Loucy (cell line): Measurements from ENCODE around the gene GLYATL1B.
"Not testable (repeated sequence)": the region's sequence is repeated elsewhere in the genome, so short reads cannot be mapped to it uniquely, and the experiment has no call there.

Experiments used
- H2AFZ ChIP-seq: fragments of 200-600 bp; sonication (generic); 2 replicates; pipeline ENCODE4 v1.6.0; 2016; ENCODE audit warnings: antibody characterized with exemption, mild to moderate bottlenecking, low read length, moderate library complexity
- H3F3A ChIP-seq: fragments of 200-600 bp; 2 replicates; pipeline ENCODE4 v1.6.0; 2016; ENCODE audit warnings: antibody characterized with exemption, low read depth, mild to moderate bottlenecking
- H3K27me3 ChIP-seq: fragments of 200-600 bp; sonication (generic); 2 replicates; pipeline ENCODE4 v1.6.1; 2014; ENCODE audit warnings: low read length, mild to moderate bottlenecking; ENCODE audit not compliant: insufficient read depth, poor library complexity, severe bottlenecking
- H3K36me3 ChIP-seq: fragments of 200-600 bp; sonication (generic); 2 replicates; pipeline ENCODE4 v1.6.1; 2016; ENCODE audit warnings: low read length; ENCODE audit not compliant: insufficient read depth
- H3K4me1 ChIP-seq: fragments of 200-600 bp; sonication (generic); 2 replicates; pipeline ENCODE4 v1.5.1; 2014; ENCODE audit warnings: low read length, mild to moderate bottlenecking; ENCODE audit not compliant: insufficient read depth, poor library complexity, severe bottlenecking
- H3K4me2 ChIP-seq: fragments of 200-600 bp; sonication (generic); 2 replicates; pipeline ENCODE4 v1.6.0; 2014; ENCODE audit warnings: antibody characterized with exemption, low read length, low read depth, mild to moderate bottlenecking; ENCODE audit not compliant: poor library complexity, severe bottlenecking
- H3K4me3 ChIP-seq: fragments of 200-600 bp; sonication (generic); 2 replicates; pipeline ENCODE4 v1.5.1; 2014; ENCODE audit warnings: low read length, mild to moderate bottlenecking, mixed read lengths; ENCODE audit not compliant: poor library complexity, severe bottlenecking
- H3K79me2 ChIP-seq: fragments of 200-600 bp; sonication (generic); 2 replicates; pipeline ENCODE4 v1.6.1; 2014; ENCODE audit warnings: low read length; ENCODE audit not compliant: insufficient read depth
- H3K9ac ChIP-seq: fragments of 200-600 bp; sonication (generic); 2 replicates; pipeline ENCODE4 v1.6.0; 2014; ENCODE audit warnings: mild to moderate bottlenecking, low read depth, low read length, moderate library complexity; ENCODE audit not compliant: poor library complexity, severe bottlenecking
- H3K9me2 ChIP-seq: fragments of 200-600 bp; sonication (generic); replicated peaks from 2 replicates; pipeline ENCODE4 v1.6.1; 2016; ENCODE audit warnings: low read depth, low read length, mixed read lengths
- H3K9me3 ChIP-seq: fragments of 200-600 bp; sonication (generic); 2 replicates; pipeline ENCODE4 v1.6.1; 2014; ENCODE audit warnings: mild to moderate bottlenecking, antibody characterized with exemption, low read length, low read depth; ENCODE audit not compliant: insufficient read depth
- H4K20me1 ChIP-seq: fragments of 200-600 bp; sonication (generic); 2 replicates; pipeline ENCODE4 v1.6.0; 2014; ENCODE audit warnings: antibody characterized with exemption, low read length, mild to moderate bottlenecking; ENCODE audit not compliant: insufficient read depth, poor library complexity, severe bottlenecking
- CTCF ChIP-seq: fragments of 200-600 bp; sonication (generic); conservative IDR thresholded peaks from 2 replicates; pipeline ENCODE4 v1.5.1; 2014; ENCODE audit warnings: mild to moderate bottlenecking, antibody characterized with exemption, low read length
- EZH2phosphoT487 ChIP-seq: fragments of 200-600 bp; IDR thresholded peaks from 2 replicates; pipeline ENCODE4 v1.6.1; 2018; ENCODE audit warnings: antibody characterized with exemption, mild to moderate bottlenecking, moderate library complexity, borderline replicate concordance

The GLYATL1B gene

GRCh38 chr11:59076876-59077571 lies 9.1 kb upstream of the GLYATL1B start:
- H3K4me1 ChIP-seq, result peaks cover 13% of the 10 kb centered on the region
- H3K79me2 ChIP-seq, result no peaks in the 10 kb centered on the region
- no peak overlapping the region for H3K4me3 ChIP-seq
- H3K4me2 ChIP-seq, result no peak overlapping the region
- no peak overlapping the region for H3K9ac ChIP-seq
- no peaks in the 10 kb centered on the region for H4K20me1 ChIP-seq
- no peaks in the 10 kb centered on the region for H3F3A ChIP-seq
- H2AFZ ChIP-seq, result no peak overlapping the region
- H3K36me3 ChIP-seq, result no peaks in the 10 kb centered on the region
- H3K27me3 ChIP-seq, result no peaks in the 10 kb centered on the region
- H3K9me3 ChIP-seq, result no peaks in the 10 kb centered on the region
- H3K9me2 ChIP-seq, result no peaks in the 10 kb centered on the region
- no peak for TF ChIP-seq CTCF
- TF ChIP-seq EZH2phosphoT487, result no peak

GRCh38 chr11:59078435-59078834 lies 7.7 kb upstream of the GLYATL1B start:
- Histone ChIP-seq H3K4me3 (no peak overlapping the region), H3K4me2 (peak overlapping the region; percentile 15), H4K20me1 (no peaks in the 10 kb centered on the region), H3K79me2 (no peaks in the 10 kb centered on the region), H2AFZ (0 out of 2 replicates have a peak overlapping the region, but pooled peaks have one; percentile 16), H3K27me3 (no peaks in the 10 kb centered on the region), H3K9ac (no peak overlapping the region), H3K9me2 (no peaks in the 10 kb centered on the region), H3K36me3 (no peaks in the 10 kb centered on the region), H3K4me1 (peaks cover 13% of the 10 kb centered on the region), H3K9me3 (no peaks in the 10 kb centered on the region), H3F3A (no peaks in the 10 kb centered on the region)
- TF ChIP-seq CTCF (no peak), EZH2phosphoT487 (no peak)

- Histone ChIP-seq H3K9me3 (no peaks in the 10 kb centered on the region), H3K9me2 (no peaks in the 10 kb centered on the region), H3F3A (no peaks in the 10 kb centered on the region), H2AFZ (0 out of 2 replicates have a peak overlapping the region, but pooled peaks have one; percentile 2), H3K9ac (no peak overlapping the region), H3K79me2 (no peaks in the 10 kb centered on the region), H3K36me3 (no peaks in the 10 kb centered on the region), H4K20me1 (no peaks in the 10 kb centered on the region), H3K27me3 (no peaks in the 10 kb centered on the region), H3K4me2 (peak overlapping the region; percentile 15), H3K4me1 (peaks cover 13% of the 10 kb centered on the region), H3K4me3 (no peak overlapping the region)
- no peak for TF ChIP-seq CTCF
- TF ChIP-seq EZH2phosphoT487, result no peak
Measured at GRCh38 chr11:59079086-59079485, 7.0 kb upstream of the GLYATL1B start.

- not testable (repeated sequence) for H3K9me3 ChIP-seq, H3K36me3 ChIP-seq, H3K79me2 ChIP-seq, H3K4me2 ChIP-seq, H3K27me3 ChIP-seq, H3K9me2 ChIP-seq, H2AFZ ChIP-seq, H3K4me3 ChIP-seq, H4K20me1 ChIP-seq, H3K9ac ChIP-seq, H3F3A ChIP-seq
- H3K4me1 ChIP-seq, result peaks cover 13% of the 10 kb centered on the region
Measured at GRCh38 chr11:59080421-59080820, 5.7 kb upstream of the GLYATL1B start.

GRCh38 chr11:59081430-59082020 lies 4.6 kb upstream of the GLYATL1B start:
- H3K4me2 ChIP-seq, H3K9ac ChIP-seq, H3F3A ChIP-seq, H3K9me3 ChIP-seq, H3K9me2 ChIP-seq, H2AFZ ChIP-seq, H3K36me3 ChIP-seq, H3K79me2 ChIP-seq, H3K27me3 ChIP-seq, H4K20me1 ChIP-seq, H3K4me3 ChIP-seq: not testable (repeated sequence)
- peaks cover 13% of the 10 kb centered on the region for H3K4me1 ChIP-seq
